ENCODE results near the gene RNF225. TPM values are rescaled to one million over a fixed set of nuclear protein-coding genes. Genes with fewer than 3 reads are reported as not detected.

The RNF225 gene
- total RNA-seq, 1 donor from 2014 or later = 0.36 TPM

- Histone ChIP-seq H4K20me1 (ENCODE audit: insufficient read depth, low read length) (no peaks in the 10 kb centered on the region), H3K27me3 (ENCODE audit: insufficient read depth, low read length) (no peaks in the 10 kb centered on the region), H3K4me1 (ENCODE audit: insufficient read depth, low read length) (peaks cover 11% of the 10 kb centered on the region), H3K9ac (ENCODE audit: low read length) (no peak overlapping the region), H3K9me3 (ENCODE audit: insufficient read depth, low read depth, low read length) (no peaks in the 10 kb centered on the region), H3K36me3 (ENCODE audit: insufficient read depth, low read length) (no peaks in the 10 kb centered on the region), H3K79me2 (ENCODE audit: insufficient read depth, low read length) (peaks cover 17% of the 10 kb centered on the region), H3K4me2 (ENCODE audit: low read length) (peak overlapping the region; percentile 88), H3K4me3 (ENCODE audit: insufficient read depth, low read depth, low read length) (no peak overlapping the region), H2AFZ (ENCODE audit: low read depth, low read length) (no peak overlapping the region), H3K27ac (ENCODE audit: low read depth, low read length) (no peak overlapping the region)
- DNase-seq (ENCODE audit: low read depth) = no peak
- Mint-ChIP-seq H3K36me3 (ENCODE audit: low read depth, unreplicated experiment) (no peaks in the 10 kb centered on the region), H3K4me1 (ENCODE audit: low read depth, unreplicated experiment) (peaks cover 12% of the 10 kb centered on the region), H3K9me3 (ENCODE audit: unreplicated experiment) (no peaks in the 10 kb centered on the region), H3K27ac (ENCODE audit: unreplicated experiment) (peak overlapping the region; percentile 30), H3K4me3 (ENCODE audit: unreplicated experiment) (peak overlapping the region; percentile 87), H3K27me3 (ENCODE audit: low read depth, unreplicated experiment) (no peaks in the 10 kb centered on the region)
- FAIRE-seq = no peak
- no peak for TF ChIP-seq EZH2 (IDR thresholded peaks at IDR 0.05; ENCODE audit: insufficient read depth, low read length)
- TF ChIP-seq CTCF (IDR thresholded peaks at IDR 0.05; ENCODE audit: insufficient read depth, low read depth, low read length) = no peak
These were observed 16.2 kb upstream of the RNF225 start for GRCh38 chr19:58379246-58379645.

GRCh38 chr19:58380037-58380661 lies 15.3 kb upstream of the RNF225 start:
- Histone ChIP-seq H3K9ac (ENCODE audit: low read length) (peak overlapping the region; percentile 86), H3K4me3 (ENCODE audit: insufficient read depth, low read depth, low read length) (peak overlapping the region; percentile 79), H3K27ac (ENCODE audit: low read depth, low read length) (peak overlapping the region; percentile 84), H3K4me2 (ENCODE audit: low read length) (peak overlapping the region; percentile 88), H3K27me3 (ENCODE audit: insufficient read depth, low read length) (no peaks in the 10 kb centered on the region), H3K36me3 (ENCODE audit: insufficient read depth, low read length) (no peaks in the 10 kb centered on the region), H2AFZ (ENCODE audit: low read depth, low read length) (peak overlapping the region; percentile 76), H3K9me3 (ENCODE audit: insufficient read depth, low read depth, low read length) (no peaks in the 10 kb centered on the region), H3K79me2 (ENCODE audit: insufficient read depth, low read length) (peaks cover 19% of the 10 kb centered on the region), H4K20me1 (ENCODE audit: insufficient read depth, low read length) (no peaks in the 10 kb centered on the region), H3K4me1 (ENCODE audit: insufficient read depth, low read length) (peaks cover 11% of the 10 kb centered on the region)
- H3K4me3 Mint-ChIP-seq (ENCODE audit: unreplicated experiment) = peak overlapping the region; percentile 87
- H3K4me1 Mint-ChIP-seq (ENCODE audit: low read depth, unreplicated experiment) = peaks cover 12% of the 10 kb centered on the region
- no peaks in the 10 kb centered on the region for H3K27me3 Mint-ChIP-seq (ENCODE audit: low read depth, unreplicated experiment)
- no peaks in the 10 kb centered on the region for H3K9me3 Mint-ChIP-seq (ENCODE audit: unreplicated experiment)
- FAIRE-seq (no peak), DNase-seq (ENCODE audit: low read depth) (no peak)
- peak overlapping the region; percentile 30 for H3K27ac Mint-ChIP-seq (ENCODE audit: unreplicated experiment)
- H3K36me3 Mint-ChIP-seq (ENCODE audit: low read depth, unreplicated experiment) = no peaks in the 10 kb centered on the region
- TF ChIP-seq EZH2 (IDR thresholded peaks at IDR 0.05; ENCODE audit: insufficient read depth, low read length) (no peak), CTCF (IDR thresholded peaks at IDR 0.05; ENCODE audit: insufficient read depth, low read depth, low read length) (no peak)
